ENCODE results near the gene MAP4K1.

GRCh38 chr19:38538793-38539528 lies 78.8 kb downstream of the MAP4K1 start:
- TF ChIP-seq CTCF (IDR thresholded peaks at IDR 0.05; ENCODE audit: low read length), result no peak
- no peak for TF ChIP-seq EZH2 (optimal IDR thresholded peaks at IDR 0.05; ENCODE audit: low read depth, low read length)
- TF ChIP-seq EZH2phosphoT487 (IDR thresholded peaks at IDR 0.05; ENCODE audit: low read length), result no peak

Measured in MM.1S (cell line).